Measurements from ENCODE around the gene ALDH1B1. TPM values are rescaled to one million over a fixed set of nuclear protein-coding genes. Genes with fewer than 3 reads are reported as not detected.
A peak's percentile ranks its signal among the peaks of the same experiment; 100 is the strongest.

ALDH1B1 gene
- total and polyA plus RNA-seq, 2 of the 13 experiments (the other 11 are each of a cell fraction or from before 2014, with no cell fraction given) = 45.1 to 125 TPM

GRCh38 chr9:38362852-38363588, 29.5 kb upstream of the ALDH1B1 start (continued):
- TF ChIP-seq RAD21 (CRISPR knock-in tag; IDR thresholded peaks at IDR 0.05) = 0 out of 2 replicates have a peak, but pooled peaks have one; percentile 41
- no peak for TF ChIP-seq ZMYM2 (CRISPR knock-in tag; IDR thresholded peaks at IDR 0.05)
- TF ChIP-seq POLR2AphosphoS5 (IDR thresholded peaks at IDR 0.05; ENCODE audit: low read depth, low read length) = no peak
- TF ChIP-seq ZSCAN22 (CRISPR knock-in tag; IDR thresholded peaks at IDR 0.05) = no peak
- TF ChIP-seq NR2C2 (CRISPR knock-in tag; IDR thresholded peaks at IDR 0.05; ENCODE audit: borderline replicate concordance) = no peak
- TF ChIP-seq JDP2 (CRISPR knock-in tag; IDR thresholded peaks at IDR 0.05; ENCODE audit: borderline replicate concordance) = no peak
- TF ChIP-seq, protein P1, sequence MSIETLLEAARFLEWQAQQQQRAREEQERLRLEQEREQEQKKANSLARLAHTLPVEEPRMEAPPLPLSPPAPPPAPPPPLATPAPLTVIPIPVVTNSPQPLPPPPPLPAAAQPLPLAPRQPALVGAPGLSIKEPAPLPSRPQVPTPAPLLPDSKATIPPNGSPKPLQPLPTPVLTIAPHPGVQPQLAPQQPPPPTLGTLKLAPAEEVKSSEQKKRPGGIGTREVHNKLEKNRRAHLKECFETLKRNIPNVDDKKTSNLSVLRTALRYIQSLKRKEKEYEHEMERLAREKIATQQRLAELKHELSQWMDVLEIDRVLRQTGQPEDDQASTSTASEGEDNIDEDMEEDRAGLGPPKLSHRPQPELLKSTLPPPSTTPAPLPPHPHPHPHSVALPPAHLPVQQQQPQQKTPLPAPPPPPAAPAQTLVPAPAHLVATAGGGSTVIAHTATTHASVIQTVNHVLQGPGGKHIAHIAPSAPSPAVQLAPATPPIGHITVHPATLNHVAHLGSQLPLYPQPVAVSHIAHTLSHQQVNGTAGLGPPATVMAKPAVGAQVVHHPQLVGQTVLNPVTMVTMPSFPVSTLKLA (IDR thresholded peaks at IDR 0.05) = peak; percentile 35; the same call in 1 of the 2 replicates
- no peak for TF ChIP-seq RXRA (CRISPR knock-in tag; IDR thresholded peaks at IDR 0.05)
- TF ChIP-seq REL (CRISPR knock-in tag; conservative IDR thresholded peaks at IDR 0.05) = no peak
- no peak for TF ChIP-seq ZBTB38 (CRISPR knock-in tag; IDR thresholded peaks at IDR 0.05)
- TF ChIP-seq, protein P2, sequence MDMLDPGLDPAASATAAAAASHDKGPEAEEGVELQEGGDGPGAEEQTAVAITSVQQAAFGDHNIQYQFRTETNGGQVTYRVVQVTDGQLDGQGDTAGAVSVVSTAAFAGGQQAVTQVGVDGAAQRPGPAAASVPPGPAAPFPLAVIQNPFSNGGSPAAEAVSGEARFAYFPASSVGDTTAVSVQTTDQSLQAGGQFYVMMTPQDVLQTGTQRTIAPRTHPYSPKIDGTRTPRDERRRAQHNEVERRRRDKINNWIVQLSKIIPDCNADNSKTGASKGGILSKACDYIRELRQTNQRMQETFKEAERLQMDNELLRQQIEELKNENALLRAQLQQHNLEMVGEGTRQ (IDR thresholded peaks at IDR 0.05; ENCODE audit: low read depth, low read length) = no peak
- TF ChIP-seq, protein P2 (CRISPR knock-in tag; IDR thresholded peaks at IDR 0.05; ENCODE audit: borderline replicate concordance) = no peak
- no peak for TF ChIP-seq CERS6 (CRISPR knock-in tag; IDR thresholded peaks at IDR 0.05)
- TF ChIP-seq ZNF407 (CRISPR knock-in tag; IDR thresholded peaks at IDR 0.05; ENCODE audit: not compliant biosample characterization) = no peak
- TF ChIP-seq SMC3 (IDR thresholded peaks at IDR 0.05; ENCODE audit: low read length) = peak; percentile 88
- TF ChIP-seq NCOA5 (CRISPR knock-in tag; IDR thresholded peaks at IDR 0.05) = no peak
- TF ChIP-seq ZNF232 (CRISPR knock-in tag; IDR thresholded peaks at IDR 0.05; ENCODE audit: borderline replicate concordance) = no peak

All from HepG2 (cell line).